Mesenchymal stem cell (in vitro differentiated cells and primary cell): Measurements from ENCODE around the gene ASB13.

Experiments
- DNase-seq: peaks from one replicate; pipeline ENCODE4 v3.0.0-alpha.2; 2013
- H2AFZ ChIP-seq: one replicate; pipeline ENCODE4 v1.6.1; 2013; ENCODE audit warnings: low read depth, mild to moderate bottlenecking, control low read depth, inconsistent platforms, low read length, moderate library complexity
- H2AK5ac ChIP-seq: 2 replicates; pipeline ENCODE4 v1.6.1; 2013; ENCODE audit warnings: low read length, moderate library complexity, mild to moderate bottlenecking, inconsistent platforms; ENCODE audit not compliant: severe bottlenecking
- H2BK120ac ChIP-seq: one replicate; pipeline ENCODE4 v1.6.1; 2013; ENCODE audit warnings: low read depth, mild to moderate bottlenecking, inconsistent platforms, low read length, moderate library complexity
- H2BK12ac ChIP-seq, 2 experiments: one replicate each; pipeline ENCODE4 v1.6.1; 2013; ENCODE audit warnings: inconsistent platforms in 2 of 2, low read length in 2 of 2, mild to moderate bottlenecking in 2 of 2, moderate library complexity in 2 of 2, control low read depth in 1 of 2
- H2BK15ac ChIP-seq: one replicate; pipeline ENCODE4 v1.6.1; 2013; ENCODE audit warnings: mild to moderate bottlenecking, low read depth, inconsistent platforms; ENCODE audit not compliant: poor library complexity, severe bottlenecking
- H2BK5ac ChIP-seq: 2 replicates; pipeline ENCODE4 v1.6.1; 2013; ENCODE audit warnings: low read depth, mild to moderate bottlenecking, low read length, control low read depth, inconsistent platforms; ENCODE audit not compliant: poor library complexity, severe bottlenecking
- H3K14ac ChIP-seq, 2 experiments: one replicate each; pipeline ENCODE4 v1.6.1; 2013; ENCODE audit warnings: inconsistent platforms in 2 of 2, low read length in 2 of 2, control low read depth in 1 of 2, mild to moderate bottlenecking in 1 of 2, moderate library complexity in 1 of 2
- H3K18ac ChIP-seq, 2 experiments: one replicate each; pipeline ENCODE4 v1.6.1; 2013; ENCODE audit warnings: inconsistent platforms in 2 of 2, low read length in 2 of 2, control low read depth in 1 of 2, low read depth in 1 of 2, mild to moderate bottlenecking in 1 of 2
- H3K23ac ChIP-seq, 2 experiments: one replicate each; pipeline ENCODE4 v1.6.1; 2013; ENCODE audit warnings: inconsistent platforms in 2 of 2, low read length in 2 of 2, mild to moderate bottlenecking in 2 of 2, moderate library complexity in 2 of 2, control low read depth in 1 of 2
- H3K27ac ChIP-seq: 2 replicates; pipeline ENCODE4 v1.5.1; 2013; ENCODE audit warnings: mild to moderate bottlenecking, moderate library complexity, low read length, control low read depth, inconsistent platforms; ENCODE audit not compliant: poor library complexity, severe bottlenecking
- H3K27me3 ChIP-seq, 2 experiments: 2 replicates each; pipeline versions ENCODE4 v1.6.1 to v1.7.0; 2013; ENCODE audit warnings: low read length in 2 of 2, mild to moderate bottlenecking in 2 of 2, moderate library complexity in 2 of 2, control low read depth in 1 of 2, inconsistent platforms in 1 of 2; ENCODE audit not compliant: control insufficient read depth in 1 of 2, insufficient read depth in 1 of 2
- H3K36me3 ChIP-seq, 2 experiments: 2 replicates each; pipeline versions ENCODE4 v1.6.1 to v1.7.0; 2013; ENCODE audit warnings: low read length in 2 of 2, control low read depth in 1 of 2, inconsistent platforms in 1 of 2, low read depth in 1 of 2, mild to moderate bottlenecking in 1 of 2; ENCODE audit not compliant: insufficient read depth in 2 of 2, control insufficient read depth in 1 of 2
- H3K4ac ChIP-seq, 2 experiments: one replicate each; pipeline ENCODE4 v1.6.1; 2013; ENCODE audit warnings: inconsistent platforms in 2 of 2, low read length in 2 of 2, mild to moderate bottlenecking in 2 of 2, moderate library complexity in 2 of 2, control low read depth in 1 of 2, low read depth in 1 of 2
- H3K4me1 ChIP-seq: 2 replicates; pipeline ENCODE4 v1.6.1; 2013; ENCODE audit warnings: low read depth, low read length, control low read depth; ENCODE audit not compliant: control insufficient read depth, insufficient read depth
- H3K4me2 ChIP-seq: 2 replicates; pipeline ENCODE4 v1.6.1; 2013; ENCODE audit warnings: low read length, mild to moderate bottlenecking, inconsistent platforms; ENCODE audit not compliant: poor library complexity, severe bottlenecking
- H3K4me3 ChIP-seq, 2 experiments: 2 replicates each; pipeline versions ENCODE4 v1.5.1 to v1.7.0; 2013; ENCODE audit warnings: low read length in 2 of 2, mild to moderate bottlenecking in 2 of 2, control low read depth in 1 of 2, low read depth in 1 of 2; ENCODE audit not compliant: insufficient read depth in 1 of 2
- H3K79me1 ChIP-seq: replicated peaks from 2 replicates; pipeline ENCODE4 v1.6.1; 2013; ENCODE audit warnings: mild to moderate bottlenecking, control low read depth, low read length, inconsistent platforms; ENCODE audit not compliant: poor library complexity, severe bottlenecking
- H3K9ac ChIP-seq: 2 replicates; pipeline ENCODE4 v1.7.0; 2013; ENCODE audit warnings: mild to moderate bottlenecking, low read length, moderate library complexity
- H3K9me3 ChIP-seq: 2 replicates; pipeline ENCODE4 v1.7.0; 2013; ENCODE audit warnings: mild to moderate bottlenecking, low read length; ENCODE audit not compliant: control insufficient read depth
- H4K8ac ChIP-seq: one replicate; pipeline ENCODE4 v1.6.1; 2013; ENCODE audit warnings: inconsistent platforms, mild to moderate bottlenecking, low read length, moderate library complexity
- H4K91ac ChIP-seq: one replicate; pipeline ENCODE4 v1.6.1; 2013; ENCODE audit warnings: mild to moderate bottlenecking, low read length, inconsistent platforms
- WGBS: methylation state at CpG from one replicate; pipeline ENCODE4 v1.1.7; 2013; ENCODE audit warnings: mixed read lengths; 5-methylcytosine and 5-hydroxymethylcytosine counted together

Gene ASB13

GRCh38 chr10:5692461-5693358 is 26.3 kb upstream of the ASB13 start:
- DNase-seq: peak; percentile 81
- peak overlapping the region in 1 of 2 experiments; percentile 96 for H3K14ac ChIP-seq
- H3K18ac ChIP-seq: peak overlapping the region; percentile 72 to 91
- no peak overlapping the region for H2BK12ac ChIP-seq
- peak overlapping the region; percentile 58 to 82 for H3K4ac ChIP-seq
- H3K9me3 ChIP-seq: no peaks in the 10 kb centered on the region
- H4K91ac ChIP-seq: peak overlapping the region; percentile 84
- peak overlapping the region in 1 of 2 experiments; percentile 34 for H3K23ac ChIP-seq
- no peak overlapping the region for H2BK120ac ChIP-seq
- H3K4me3 ChIP-seq: peak overlapping the region; percentile 68 to 81
- peak overlapping the region; percentile 97 for H3K4me2 ChIP-seq
- peaks cover 0 to 5% of the 10 kb centered on the region in 2 experiments for H3K36me3 ChIP-seq
- H4K8ac ChIP-seq: peak overlapping the region; percentile 8
- H2AFZ ChIP-seq: peak overlapping the region; percentile 33
- H3K9ac ChIP-seq: peak overlapping the region; percentile 89
- peaks cover 19% of the 10 kb centered on the region for H3K79me1 ChIP-seq
- no peak overlapping the region for H2AK5ac ChIP-seq
- 8% methylated on average over 43 of the region's 49 CpGs for whole genome bisulfite sequencing
- H3K27ac ChIP-seq: peak overlapping the region; percentile 6
- H2BK15ac ChIP-seq: no peak overlapping the region
- H3K27me3 ChIP-seq: no peaks in the 10 kb centered on the region
- H3K4me1 ChIP-seq: peaks cover 10% of the 10 kb centered on the region
- no peak overlapping the region for H2BK5ac ChIP-seq

- WGBS: 55% methylated on average over 4 of the region's 8 CpGs
- Histone ChIP-seq H3K27ac (no peak overlapping the region), H2AFZ (no peak overlapping the region), H2BK120ac (no peak overlapping the region), H4K91ac (no peak overlapping the region), H3K18ac (no peak overlapping the region), H3K4me3 (peak overlapping the region in 1 of 2 experiments; percentile 81), H2BK5ac (no peak overlapping the region), H3K23ac (no peak overlapping the region), H3K4me1 (peaks cover 10% of the 10 kb centered on the region), H3K4ac (no peak overlapping the region), H2BK12ac (no peak overlapping the region), H4K8ac (no peak overlapping the region), H2AK5ac (no peak overlapping the region), H3K27me3 (no peaks in the 10 kb centered on the region), H3K79me1 (peaks cover 14% of the 10 kb centered on the region), H3K9ac (peak overlapping the region; percentile 89), H3K14ac (no peak overlapping the region), H2BK15ac (no peak overlapping the region), H3K4me2 (no peak overlapping the region), H3K9me3 (no peaks in the 10 kb centered on the region), H3K36me3 (peaks cover 0 to 5% of the 10 kb centered on the region in 2 experiments)
- no peak for DNase-seq
Measured at GRCh38 chr10:5691786-5692185, 25.4 kb upstream of the ASB13 start.

GRCh38 chr10:5688587-5688986 is 22.2 kb upstream of the ASB13 start:
- Histone ChIP-seq H3K27me3 (no peaks in the 10 kb centered on the region), H2BK5ac (no peak overlapping the region), H2BK120ac (no peak overlapping the region), H3K4ac (no peak overlapping the region), H3K14ac (no peak overlapping the region), H2AFZ (no peak overlapping the region), H3K23ac (no peak overlapping the region), H3K9ac (no peak overlapping the region), H4K91ac (no peak overlapping the region), H3K4me2 (no peak overlapping the region), H4K8ac (no peak overlapping the region), H3K79me1 (peaks cover 5% of the 10 kb centered on the region), H3K4me1 (peaks cover 10% of the 10 kb centered on the region), H2BK12ac (no peak overlapping the region), H3K36me3 (peaks cover 0 to 5% of the 10 kb centered on the region in 2 experiments), H2AK5ac (no peak overlapping the region), H2BK15ac (no peak overlapping the region), H3K4me3 (no peak overlapping the region), H3K9me3 (no peaks in the 10 kb centered on the region), H3K27ac (no peak overlapping the region), H3K18ac (no peak overlapping the region)
- 97% methylated on average over 3 of the region's 3 CpGs for WGBS
- no peak for DNase-seq

- H3K23ac ChIP-seq: peak overlapping the region in 1 of 2 experiments; percentile 90
- no peak overlapping the region for H2BK5ac ChIP-seq
- H4K91ac ChIP-seq: no peak overlapping the region
- H2AFZ ChIP-seq: no peak overlapping the region
- H3K18ac ChIP-seq: no peak overlapping the region
- peak overlapping the region; percentile 92 for H3K4me2 ChIP-seq
- H3K79me1 ChIP-seq: peaks cover 3% of the 10 kb centered on the region
- peak overlapping the region in 1 of 2 experiments; percentile 92 for H3K4me3 ChIP-seq
- peak; percentile 48 for DNase-seq
- peaks cover 0 to 4% of the 10 kb centered on the region in 2 experiments for H3K27me3 ChIP-seq
- no peak overlapping the region for H2AK5ac ChIP-seq
- no peak overlapping the region for H3K4ac ChIP-seq
- peak overlapping the region; percentile 86 for H3K9ac ChIP-seq
- H3K27ac ChIP-seq: peak overlapping the region; percentile 16
- no peak overlapping the region for H4K8ac ChIP-seq
- no peak overlapping the region for H3K14ac ChIP-seq
- no peak overlapping the region for H2BK12ac ChIP-seq
- H3K9me3 ChIP-seq: no peaks in the 10 kb centered on the region
- H3K36me3 ChIP-seq: peaks cover 0 to 5% of the 10 kb centered on the region in 2 experiments
- H3K4me1 ChIP-seq: no peaks in the 10 kb centered on the region
- no peak overlapping the region for H2BK120ac ChIP-seq
- H2BK15ac ChIP-seq: no peak overlapping the region
- WGBS: 31% methylated on average over 7 of the region's 10 CpGs
Measured at GRCh38 chr10:5685764-5686240, 19.4 kb upstream of the ASB13 start.
